ENCODE results near the gene CELF5.

GRCh38 chr19:3345850-3346460 is 121.5 kb downstream of the CELF5 start:
- TF ChIP-seq NFYB (CRISPR knock-in tag; conservative IDR thresholded peaks at IDR 0.05; ENCODE audit: low read depth) = no peak
- TF ChIP-seq NR3C1 (CRISPR knock-in tag; conservative IDR thresholded peaks at IDR 0.05; ENCODE audit: low read depth) = no peak
- no peak for TF ChIP-seq CTCF (IDR thresholded peaks at IDR 0.05)
- no peak for TF ChIP-seq ZNF138 (CRISPR knock-in tag; conservative IDR thresholded peaks at IDR 0.05)
- TF ChIP-seq E2F1 (CRISPR knock-in tag; IDR thresholded peaks at IDR 0.05) = no peak
